ENCODE measurements around the gene MUC16.
A peak's percentile ranks its signal among the peaks of the same experiment; 100 is the strongest.
"Not testable (repeated sequence)": the region's sequence is repeated elsewhere in the genome, so short reads cannot be mapped to it uniquely, and the experiment has no call there.

The MUC16 gene

GRCh38 chr19:9057505-9058258 lies 47.5 kb upstream of the MUC16 start (continued):
- TF ChIP-seq SCRT2 (tag by site-specific recombination; IDR thresholded peaks at IDR 0.05) (no peak), ZNF544 (tag by site-specific recombination; IDR thresholded peaks at IDR 0.05) (no peak), BCL11B (tag by site-specific recombination; IDR thresholded peaks at IDR 0.05; ENCODE audit: low read depth) (no peak), ATF2 (tag by site-specific recombination; IDR thresholded peaks at IDR 0.05; ENCODE audit: low read depth) (no peak), ZNF658 (tag by site-specific recombination; IDR thresholded peaks at IDR 0.05) (no peak), ZBTB11 (tag by site-specific recombination; conservative IDR thresholded peaks at IDR 0.05; ENCODE audit: low read depth) (peak; percentile 50; the same call in 1 of the 2 replicates), ZBTB1 (tag by site-specific recombination; IDR thresholded peaks at IDR 0.05) (0 out of 2 replicates have a peak, but pooled peaks have one; percentile 31), ZNF239 (tag by site-specific recombination; IDR thresholded peaks at IDR 0.05) (no peak), ZNF654 (tag by site-specific recombination; IDR thresholded peaks at IDR 0.05; ENCODE audit: low read depth) (0 out of 2 replicates have a peak, but pooled peaks have one; percentile 6), ZNF670 (tag by site-specific recombination; IDR thresholded peaks at IDR 0.05; ENCODE audit: low read depth) (no peak), ZNF426 (tag by site-specific recombination; IDR thresholded peaks at IDR 0.05) (peak; percentile 60), ZNF623 (tag by site-specific recombination; IDR thresholded peaks at IDR 0.05) (peak; percentile 84), CTCF (tag by site-specific recombination; IDR thresholded peaks at IDR 0.05) (no peak), ZNF394 (tag by site-specific recombination; IDR thresholded peaks at IDR 0.05; ENCODE audit: borderline replicate concordance) (peak; percentile 77; the same call in 1 of the 2 replicates)

GRCh38 chr19:9056131-9056530 lies 45.9 kb upstream of the MUC16 start:
- POLR2A ChIA-PET = interaction anchor here (0.6 to 1.0 kb wide), 3 partner anchors 8 to 10 kb away, joined by 3 read pairs; no protein-coding TSS in a partner anchor
- H3K4me1 ChIP-seq (ENCODE audit: control insufficient read depth, insufficient read depth, low read length); H3K36me3 ChIP-seq (ENCODE audit: control insufficient read depth in 2 of 2, insufficient read depth in 1 of 2, low read length in 2 of 2); H3K9me3 ChIP-seq (ENCODE audit: control insufficient read depth, insufficient read depth, low read depth, low read length); H3K4me3 ChIP-seq (ENCODE audit: low read depth, low read length); H3K27ac ChIP-seq (ENCODE audit: extremely low read depth, low read depth, low read length): not testable (repeated sequence)
- CTCF ChIA-PET = interaction anchor here (0.7 kb wide), 1 partner anchor 472 kb away, joined by 3 read pairs; no protein-coding TSS in a partner anchor
- TF ChIP-seq ZNF518A (tag by site-specific recombination; conservative IDR thresholded peaks at IDR 0.05; ENCODE audit: low read depth) (peak; percentile 52; the same call in 1 of the 2 replicates), ZNF426 (tag by site-specific recombination; IDR thresholded peaks at IDR 0.05) (peak; percentile 30; the same call in 1 of the 2 replicates)

Measured in HEK293 (cell line).